Mucosa of descending colon (tissue), 3 donors: ENCODE results near the gene YPEL5. TPM values are rescaled to one million over a fixed set of nuclear protein-coding genes. Genes with fewer than 3 reads are reported as not detected.

Source experiments
- ATAC-seq: fragments of 200-7000 bp; cut with Tn5 transposase; one replicate; pipeline ENCODE4 v1.9.1; 2020; ENCODE audit warnings: mild to moderate bottlenecking, moderate library complexity
- DNase-seq, 3 donors: peaks; one replicate each; pipeline ENCODE4 v3.0.0-alpha.2; 2020
- H3K36me3 ChIP-seq: fragments of 200-600 bp; one replicate; pipeline ENCODE4 v1.8.0; 2021; ENCODE audit warnings: low read depth, mild to moderate bottlenecking
- H3K4me1 ChIP-seq: fragments of 200-600 bp; one replicate; pipeline ENCODE4 v1.8.0; 2021; ENCODE audit warnings: low read depth, mild to moderate bottlenecking
- H3K4me3 ChIP-seq: fragments of 200-600 bp; one replicate; pipeline ENCODE4 v1.8.0; 2021; ENCODE audit warnings: mild to moderate bottlenecking
- H3K9me3 ChIP-seq: fragments of 200-600 bp; one replicate; pipeline ENCODE4 v1.8.0; 2021; ENCODE audit warnings: mild to moderate bottlenecking
- CTCF ChIP-seq: fragments of 200-600 bp; IDR thresholded peaks from one replicate; pipeline ENCODE4 v1.8.0; 2022; ENCODE audit warnings: antibody characterized with exemption, mild to moderate bottlenecking
- intact Hi-C, 2 donors: fragments of 100-400 bp; cut with DNase I in 1 of 2; cut with micrococcal nuclease in 1 of 2; formaldehyde crosslinking; loops; one replicate each; pipeline versions ENCODE4 v1.11.0 to v1.11.1; 2022; cut with DNase I, micrococcal nuclease
- total RNA-seq, 3 donors: library from RNA; stranded (reverse); fragmentation: NEBNext Ultra II Directional in 2 of 3; extraction: Animal tissue kit (Norgen Biotek cat#: 25700) in 2 of 3; gene quantifications; one replicate each; pipeline versions ENCODE4 v1.2.1 to v1.2.4, GENCODE V29; 2021 to 2023
- donor health status: DM: no; HTN: no; CAD: no; lungs with moderate emphysema.
- donor health status: DM: no; HTN: no; CAD: no.
- donor health status: DM: no; HTN: yes; CAD: no.

The YPEL5 gene
- total RNA-seq, 3 donors from 2014 or later = 58.0 to 104 (median 79.3) TPM

- no peak for TF ChIP-seq CTCF
- ATAC-seq (no peak), DNase-seq (no peak)
- peaks cover 33% of the 10 kb centered on the region for H3K4me1 ChIP-seq
- no peaks in the 10 kb centered on the region for H3K9me3 ChIP-seq
- no peak overlapping the region for H3K4me3 ChIP-seq
- no peaks in the 10 kb centered on the region for H3K36me3 ChIP-seq
- intact Hi-C loops = no loop called here
Observed at GRCh38 chr2:30152385-30152784, 5.6 kb downstream of the YPEL5 start.

- TF ChIP-seq CTCF = no peak
- no peak for DNase-seq
- intact Hi-C loops = no loop called here
- no peak overlapping the region for H3K4me3 ChIP-seq
- no peaks in the 10 kb centered on the region for H3K9me3 ChIP-seq
- H3K4me1 ChIP-seq = peaks cover 15% of the 10 kb centered on the region
- no peaks in the 10 kb centered on the region for H3K36me3 ChIP-seq
- ATAC-seq = no peak
Observed at GRCh38 chr2:30155202-30155601, 8.4 kb downstream of the YPEL5 start.

- Histone ChIP-seq H3K4me3 (no peak overlapping the region), H3K9me3 (no peaks in the 10 kb centered on the region), H3K4me1 (peaks cover 8% of the 10 kb centered on the region), H3K36me3 (no peaks in the 10 kb centered on the region)
- ATAC-seq (peak; percentile 82), DNase-seq (no peak)
- intact Hi-C loops = no loop called here
- TF ChIP-seq CTCF = no peak
Observed at GRCh38 chr2:30155889-30156658, 9.3 kb downstream of the YPEL5 start.

- DNase-seq (no peak), ATAC-seq (no peak)
- Histone ChIP-seq H3K4me3 (no peak overlapping the region), H3K9me3 (no peaks in the 10 kb centered on the region), H3K4me1 (peaks cover 8% of the 10 kb centered on the region), H3K36me3 (no peaks in the 10 kb centered on the region)
- intact Hi-C loops = no loop called here
- TF ChIP-seq CTCF = no peak
Observed at GRCh38 chr2:30157616-30158015, 10.8 kb downstream of the YPEL5 start.

- H3K36me3 ChIP-seq = no peaks in the 10 kb centered on the region
- TF ChIP-seq CTCF = no peak
- no peak for ATAC-seq
Observed at GRCh38 chr2:30159766-30160165, 13.0 kb downstream of the YPEL5 start.

More at GRCh38 chr2:30159766-30160165, 13.0 kb downstream of the YPEL5 start:
- H3K9me3 ChIP-seq = no peaks in the 10 kb centered on the region
- no peak for DNase-seq
- peaks cover 10% of the 10 kb centered on the region for H3K4me1 ChIP-seq
- intact Hi-C loops = no loop called here
- H3K4me3 ChIP-seq = no peak overlapping the region
